GM19397 (cell line): ENCODE results near the gene COL5A2.

ENCODE experiments used
- ATAC-seq: cut with Tn5 transposase; IDR thresholded peaks from one replicate; pipeline ENCODE4 v1.9.1; 2021; ENCODE audit warnings: mild to moderate bottlenecking, moderate library complexity; ENCODE audit not compliant: unreplicated experiment

COL5A2 gene

GRCh38 chr2:189181706-189182105 lies 2.1 kb upstream of the COL5A2 start:
- ATAC-seq, result no peak

GRCh38 chr2:189178726-189179569 lies 613 bp downstream of the COL5A2 start:
- ATAC-seq, result no peak

- ATAC-seq, result no peak
Observed at GRCh38 chr2:189178054-189178453, 1.5 kb downstream of the COL5A2 start.

GRCh38 chr2:189177251-189177840 lies 2.2 kb downstream of the COL5A2 start:
- ATAC-seq, result no peak

- ATAC-seq, result no peak
Observed at GRCh38 chr2:189176516-189176915, 3.0 kb downstream of the COL5A2 start.

DNA sequence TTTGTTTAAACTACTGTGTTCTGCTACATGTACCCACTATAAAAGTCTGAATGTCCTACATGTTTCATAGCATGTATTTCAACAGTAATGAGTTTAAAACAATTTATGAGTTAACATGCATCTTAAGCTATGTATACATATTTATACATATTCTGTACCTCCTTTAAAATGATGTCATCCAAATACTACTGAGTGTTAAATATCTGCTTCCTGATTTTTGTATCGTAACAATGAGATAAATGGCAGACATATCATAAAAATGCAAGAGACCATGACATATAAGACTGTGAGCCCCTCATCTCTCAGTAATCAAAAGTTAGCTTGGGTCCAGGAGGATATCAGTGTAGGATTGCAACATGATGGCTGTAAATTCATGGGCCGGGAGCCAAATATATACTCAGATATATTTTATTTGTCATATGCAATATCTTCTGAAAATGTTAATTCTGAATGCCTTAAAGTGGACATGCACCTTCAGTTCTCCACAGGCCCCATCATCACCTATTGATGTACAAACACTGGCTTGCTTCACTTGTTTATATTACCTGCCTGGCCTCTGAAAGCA lies 3.6 kb downstream of the COL5A2 start:
- no peak for ATAC-seq

- no peak for ATAC-seq
Observed at GRCh38 chr2:189171956-189172609, 7.5 kb downstream of the COL5A2 start.

DNA sequence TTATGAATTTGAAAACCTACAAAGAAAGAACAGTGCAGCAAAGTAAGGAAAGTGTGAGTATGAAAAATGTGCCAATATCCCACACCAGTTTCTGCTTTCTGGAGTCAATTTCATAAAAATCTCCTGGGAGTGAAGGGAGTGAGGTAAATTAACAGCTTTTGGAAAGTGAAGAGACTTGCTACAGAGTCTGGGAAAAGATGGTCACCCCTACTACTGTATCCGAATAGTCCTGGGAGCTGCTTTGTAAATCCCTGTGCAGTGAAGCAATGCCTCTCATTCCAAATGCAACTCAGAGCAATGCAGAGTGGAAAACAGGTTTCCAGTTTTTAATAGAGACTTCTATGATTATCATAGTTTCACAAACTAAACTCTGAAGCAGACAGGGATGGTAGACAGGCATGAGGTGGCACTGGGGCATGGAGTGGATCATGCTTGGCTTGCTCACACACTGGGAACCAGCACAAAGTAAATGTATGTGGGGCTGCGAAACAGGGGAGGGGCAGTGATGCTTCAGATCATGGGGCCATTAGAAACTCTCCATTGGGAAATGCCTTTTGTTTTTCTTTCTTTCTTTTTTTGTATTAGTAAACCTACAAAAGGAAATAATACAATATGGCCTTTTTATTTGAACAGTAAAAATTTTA lies 10.6 kb downstream of the COL5A2 start:
- ATAC-seq, result no peak

DNA sequence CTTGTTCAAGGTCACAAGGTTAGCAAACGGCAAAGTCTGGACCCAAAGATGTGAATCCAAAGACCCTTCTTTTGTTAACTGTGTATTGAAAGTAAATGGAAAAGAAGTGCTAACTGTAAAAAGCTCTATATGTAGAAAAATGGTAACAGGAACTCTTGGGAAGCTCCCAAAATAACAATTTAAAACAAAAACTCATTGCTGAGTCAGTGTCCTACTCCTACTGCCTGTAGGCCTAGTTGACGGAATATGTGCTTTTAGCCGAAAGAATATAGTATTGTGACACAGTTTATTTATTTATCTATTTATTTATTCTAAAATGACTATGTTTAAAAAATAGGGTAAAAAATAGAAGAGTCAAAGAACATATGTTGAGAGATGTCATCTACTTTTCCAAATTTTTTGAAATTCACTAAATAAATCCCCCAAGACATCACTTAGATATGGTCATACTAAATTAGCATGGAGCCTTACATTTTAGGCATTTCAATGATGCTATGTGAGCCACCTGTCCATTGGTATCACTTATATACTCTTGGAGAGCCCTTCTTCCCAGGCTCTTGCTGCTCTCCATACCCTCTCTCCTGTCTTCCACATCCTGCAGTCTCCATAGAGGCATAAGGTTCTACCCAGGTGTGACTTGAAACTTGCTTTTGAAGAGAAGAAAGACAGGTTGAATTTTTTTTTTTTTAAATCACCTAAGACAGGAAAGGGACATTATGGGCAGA lies 13.7 kb downstream of the COL5A2 start:
- ATAC-seq, result no peak

- ATAC-seq, result no peak
Observed at GRCh38 chr2:189164746-189165145, 14.8 kb downstream of the COL5A2 start.

- ATAC-seq, result no peak
Observed at GRCh38 chr2:189163889-189164288, 15.7 kb downstream of the COL5A2 start.

GRCh38 chr2:189162566-189162965 lies 17.0 kb downstream of the COL5A2 start:
- no peak for ATAC-seq

DNA sequence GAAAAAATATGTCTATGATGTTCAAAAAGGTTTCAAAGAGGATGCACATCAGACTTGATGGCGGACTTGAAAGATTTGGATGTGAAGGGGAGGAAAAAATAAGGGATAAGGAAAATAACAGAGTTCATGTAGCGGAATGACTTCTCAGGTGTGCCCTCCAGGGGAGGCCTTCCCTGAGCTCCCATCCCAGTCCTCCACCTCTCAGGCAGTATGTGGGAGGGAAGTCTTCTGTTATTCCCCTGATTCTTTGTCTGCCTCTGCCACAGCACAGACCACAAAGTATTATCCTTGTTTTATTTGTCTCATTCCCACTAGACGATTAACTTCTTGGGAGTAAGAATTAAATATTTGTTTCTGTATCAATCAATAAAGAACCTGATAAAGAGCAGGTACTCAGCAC lies 17.7 kb downstream of the COL5A2 start:
- no peak for ATAC-seq

DNA sequence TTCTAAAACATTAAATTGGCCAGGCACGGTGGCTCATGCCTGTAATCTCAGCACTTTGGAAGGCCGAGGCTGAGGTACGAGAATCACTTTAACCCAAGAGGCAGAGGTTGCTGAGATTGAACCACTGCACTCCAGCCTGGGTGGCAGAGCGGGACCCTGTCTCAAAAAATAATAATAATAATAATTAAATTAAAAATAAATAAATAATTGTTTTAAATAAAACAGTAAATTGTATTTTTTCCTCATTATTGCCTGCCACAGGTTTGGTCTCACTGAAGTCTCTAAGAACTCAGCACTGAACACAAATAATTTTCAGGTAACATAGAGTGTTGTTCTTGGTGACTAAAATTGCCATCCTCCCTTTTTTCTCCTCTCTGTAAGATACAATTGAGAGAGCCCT lies 19.8 kb downstream of the COL5A2 start:
- ATAC-seq, result no peak

DNA sequence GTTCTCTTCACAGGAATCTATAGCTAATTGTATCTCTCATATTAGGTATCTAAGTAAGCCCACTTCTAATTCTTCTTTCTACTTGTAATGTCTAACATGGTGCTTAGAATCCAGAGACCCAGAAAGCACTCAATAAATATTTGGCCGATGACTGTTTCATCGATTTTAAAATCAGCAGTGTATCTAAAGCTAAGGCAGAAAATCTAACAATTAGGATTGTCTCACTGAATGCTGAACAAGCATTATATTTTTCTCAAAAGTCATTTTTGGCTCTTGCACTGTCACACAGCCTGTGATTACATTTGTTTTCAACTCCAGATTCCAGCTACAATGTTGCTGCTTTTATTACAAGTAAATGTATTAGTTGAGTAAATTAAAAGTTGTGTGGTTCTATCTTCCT lies 20.3 kb downstream of the COL5A2 start:
- ATAC-seq, result no peak

DNA sequence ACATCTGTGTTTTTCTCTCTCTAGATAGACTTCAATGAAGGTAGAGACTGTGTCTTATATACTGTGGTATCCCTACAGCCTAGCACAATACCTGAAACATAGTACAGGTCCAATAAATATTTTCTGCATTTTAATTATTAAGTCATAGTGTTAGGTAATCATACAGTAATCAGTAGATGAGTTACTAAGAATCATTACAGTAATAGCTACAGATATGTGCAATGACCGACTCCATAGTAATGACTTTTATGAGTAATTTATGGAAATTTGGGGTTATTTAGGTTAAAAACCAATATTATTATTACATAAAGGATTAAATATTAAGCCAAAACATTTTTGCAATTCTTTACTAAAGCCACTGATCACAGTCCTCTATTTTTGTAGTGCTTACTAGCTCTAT lies 21.6 kb downstream of the COL5A2 start:
- ATAC-seq, result no peak

- ATAC-seq, result no peak
Observed at GRCh38 chr2:189157456-189157855, 22.1 kb downstream of the COL5A2 start.

- no peak for ATAC-seq
Observed at GRCh38 chr2:189155795-189156194, 23.8 kb downstream of the COL5A2 start.

DNA sequence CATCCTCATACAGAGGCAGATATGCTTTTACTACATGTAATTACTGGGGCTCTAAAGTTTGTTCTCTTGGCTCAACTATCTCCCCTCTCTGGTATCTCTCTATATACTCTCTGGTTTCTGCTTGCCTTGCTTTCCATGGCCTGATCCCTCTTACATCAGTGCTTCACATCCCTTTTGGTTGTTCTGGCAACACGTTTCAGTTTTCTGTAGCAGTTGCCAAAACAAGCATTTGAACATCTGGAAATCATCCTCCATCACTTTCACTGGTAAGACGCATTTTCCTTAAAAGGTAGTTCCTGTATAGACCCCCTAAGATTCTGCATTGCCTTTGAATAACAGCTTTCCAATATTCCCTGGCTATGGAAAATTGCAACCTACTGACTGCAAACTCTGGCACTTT lies 25.9 kb downstream of the COL5A2 start:
- ATAC-seq, result no peak

GRCh38 chr2:189152483-189152882 lies 27.1 kb downstream of the COL5A2 start:
- no peak for ATAC-seq

GRCh38 chr2:189151906-189152305 lies 27.7 kb downstream of the COL5A2 start:
- ATAC-seq, result no peak
